SU-DHL-6 (cell line): Measurements from ENCODE around the gene S100P.

Experiments used
- H2AFZ ChIP-seq: fragments of 200-600 bp; sonication (generic); 2 replicates; pipeline ENCODE4 v1.6.1; 2014; ENCODE audit warnings: low read depth, mild to moderate bottlenecking, moderate library complexity, mixed read lengths, antibody characterized with exemption, low read length; ENCODE audit not compliant: severe bottlenecking
- H3F3A ChIP-seq: fragments of 200-600 bp; shearing (Covaris generic); 2 replicates; pipeline ENCODE4 v1.6.0; 2016; ENCODE audit warnings: antibody characterized with exemption, mild to moderate bottlenecking; ENCODE audit not compliant: insufficient read depth
- H3K27ac ChIP-seq: fragments of 200-600 bp; sonication (generic); 2 replicates; pipeline ENCODE4 v1.5.1; 2016; ENCODE audit warnings: low read depth, mild to moderate bottlenecking, low read length, moderate library complexity, mixed read lengths
- H3K27me3 ChIP-seq: fragments of 200-600 bp; sonication (generic), shearing (Covaris generic); 2 replicates; pipeline ENCODE4 v1.6.0; 2014; ENCODE audit warnings: mild to moderate bottlenecking, low read length
- H3K36me3 ChIP-seq: fragments of 200-600 bp; sonication (generic); 2 replicates; pipeline ENCODE4 v1.6.1; 2014; ENCODE audit warnings: mild to moderate bottlenecking, low read length, mixed read lengths
- H3K4me2 ChIP-seq: fragments of 300-600, 200-600 bp; shearing (Covaris generic), sonication (generic); 2 replicates; pipeline ENCODE4 v1.6.0; 2014; ENCODE audit warnings: low read length, low read depth, mild to moderate bottlenecking; ENCODE audit not compliant: poor library complexity, severe bottlenecking
- H3K4me3 ChIP-seq: fragments of 200-600 bp; sonication (generic); 2 replicates; pipeline ENCODE4 v1.5.1; 2014; ENCODE audit warnings: antibody characterized with exemption, low read length, mild to moderate bottlenecking, mixed read lengths; ENCODE audit not compliant: insufficient read depth, poor library complexity, severe bottlenecking
- H3K79me2 ChIP-seq: fragments of 200-600 bp; sonication (generic); 2 replicates; pipeline ENCODE4 v1.6.1; 2014; ENCODE audit warnings: mild to moderate bottlenecking, low read length, moderate library complexity; ENCODE audit not compliant: insufficient read depth
- H3K9ac ChIP-seq: fragments of 200-600 bp; sonication (generic); 2 replicates; pipeline ENCODE4 v1.7.0; 2014; ENCODE audit warnings: mild to moderate bottlenecking, low read length
- H3K9me2 ChIP-seq: fragments of 200-600 bp; sonication (generic); replicated peaks from 2 replicates; pipeline ENCODE4 v1.6.1; 2014; ENCODE audit warnings: low read length; ENCODE audit not compliant: insufficient read depth
- H3K9me3 ChIP-seq: fragments of 200-600 bp; sonication (generic); 2 replicates; pipeline ENCODE4 v1.6.1; 2014; ENCODE audit warnings: low read length, mixed read lengths; ENCODE audit not compliant: insufficient read depth
- H4K20me1 ChIP-seq: fragments of 200-600 bp; sonication (generic); 2 replicates; pipeline ENCODE4 v1.6.1; 2014; ENCODE audit warnings: low read depth, mild to moderate bottlenecking, antibody characterized with exemption, low read length, moderate library complexity, mixed read lengths
- EZH2phosphoT487 ChIP-seq: fragments of 200-600 bp; sonication (generic), shearing (Covaris generic); conservative IDR thresholded peaks from 2 replicates; pipeline ENCODE4 v1.6.1; 2018; ENCODE audit warnings: mild to moderate bottlenecking, antibody characterized with exemption, low read length, moderate library complexity, mixed read lengths
- TF ChIP-seq, protein P1 (sequence below): fragments of 200-600 bp; sonication (generic); IDR thresholded peaks from one replicate; pipeline ENCODE4 v1.5.1; 2017; ENCODE audit warnings: antibody characterized with exemption, mild to moderate bottlenecking, low read length, moderate library complexity; ENCODE audit not compliant: insufficient read depth, poor library complexity, severe bottlenecking

S100P gene

DNA sequence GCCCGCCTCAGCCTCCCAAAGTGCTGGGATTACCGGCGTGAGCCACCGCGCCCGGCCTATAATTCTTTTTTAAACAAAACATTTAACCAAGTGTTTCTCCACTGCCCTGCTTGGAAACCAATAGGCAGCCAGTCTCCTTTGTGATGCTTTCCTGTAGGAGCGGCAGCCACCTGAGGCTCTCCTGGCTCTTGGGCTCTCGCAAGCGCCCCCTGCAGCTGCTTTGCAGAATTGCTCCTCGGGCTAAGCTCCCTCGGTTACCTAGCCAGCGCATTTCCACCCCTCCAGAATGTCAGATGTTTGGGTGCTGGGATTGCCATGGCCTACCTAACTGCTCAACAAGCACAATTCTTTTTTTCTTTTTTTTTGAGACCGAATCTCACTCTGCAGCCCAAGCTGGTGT, 7.7 kb downstream of the S100P start:
- Histone ChIP-seq H3F3A (no peaks in the 10 kb centered on the region), H3K27me3 (no peaks in the 10 kb centered on the region), H3K79me2 (no peaks in the 10 kb centered on the region), H2AFZ (no peak overlapping the region), H3K9me3 (no peaks in the 10 kb centered on the region), H3K9ac (no peak overlapping the region), H4K20me1 (no peaks in the 10 kb centered on the region), H3K36me3 (no peaks in the 10 kb centered on the region), H3K4me2 (no peak overlapping the region), H3K27ac (no peak overlapping the region), H3K9me2 (no peaks in the 10 kb centered on the region), H3K4me3 (no peak overlapping the region)
- TF ChIP-seq, protein P1, sequence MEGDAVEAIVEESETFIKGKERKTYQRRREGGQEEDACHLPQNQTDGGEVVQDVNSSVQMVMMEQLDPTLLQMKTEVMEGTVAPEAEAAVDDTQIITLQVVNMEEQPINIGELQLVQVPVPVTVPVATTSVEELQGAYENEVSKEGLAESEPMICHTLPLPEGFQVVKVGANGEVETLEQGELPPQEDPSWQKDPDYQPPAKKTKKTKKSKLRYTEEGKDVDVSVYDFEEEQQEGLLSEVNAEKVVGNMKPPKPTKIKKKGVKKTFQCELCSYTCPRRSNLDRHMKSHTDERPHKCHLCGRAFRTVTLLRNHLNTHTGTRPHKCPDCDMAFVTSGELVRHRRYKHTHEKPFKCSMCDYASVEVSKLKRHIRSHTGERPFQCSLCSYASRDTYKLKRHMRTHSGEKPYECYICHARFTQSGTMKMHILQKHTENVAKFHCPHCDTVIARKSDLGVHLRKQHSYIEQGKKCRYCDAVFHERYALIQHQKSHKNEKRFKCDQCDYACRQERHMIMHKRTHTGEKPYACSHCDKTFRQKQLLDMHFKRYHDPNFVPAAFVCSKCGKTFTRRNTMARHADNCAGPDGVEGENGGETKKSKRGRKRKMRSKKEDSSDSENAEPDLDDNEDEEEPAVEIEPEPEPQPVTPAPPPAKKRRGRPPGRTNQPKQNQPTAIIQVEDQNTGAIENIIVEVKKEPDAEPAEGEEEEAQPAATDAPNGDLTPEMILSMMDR: no peak
- TF ChIP-seq EZH2phosphoT487: no peak

DNA sequence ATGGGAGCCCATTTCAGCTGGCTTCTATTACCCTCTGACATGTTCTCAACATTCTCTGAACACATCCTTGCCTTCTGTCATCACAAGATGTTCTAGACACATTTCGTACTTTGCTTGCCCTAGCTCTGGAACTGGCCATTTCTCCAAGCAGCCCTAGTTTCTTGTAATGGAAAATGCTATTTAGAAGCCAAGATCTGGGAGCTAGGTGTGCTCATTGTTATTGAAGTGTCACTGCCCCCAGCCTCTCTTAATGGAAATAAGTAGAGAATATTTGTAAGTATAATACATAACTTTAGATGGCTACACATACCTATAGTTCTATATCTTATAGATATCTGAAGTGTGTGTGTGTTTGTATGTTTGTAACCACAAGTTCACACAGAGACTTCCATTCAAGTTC, 9.1 kb downstream of the S100P start:
- Histone ChIP-seq H3K79me2 (peaks cover 3% of the 10 kb centered on the region; the same call in 1 of the 2 replicates), H4K20me1 (no peaks in the 10 kb centered on the region), H3F3A (no peaks in the 10 kb centered on the region), H2AFZ (no peak overlapping the region), H3K9ac (no peak overlapping the region), H3K27ac (no peak overlapping the region), H3K4me2 (no peak overlapping the region), H3K27me3 (no peaks in the 10 kb centered on the region), H3K9me3 (no peaks in the 10 kb centered on the region), H3K9me2 (no peaks in the 10 kb centered on the region), H3K36me3 (no peaks in the 10 kb centered on the region), H3K4me3 (no peak overlapping the region)
- TF ChIP-seq, protein P1: no peak
- TF ChIP-seq EZH2phosphoT487: no peak

DNA sequence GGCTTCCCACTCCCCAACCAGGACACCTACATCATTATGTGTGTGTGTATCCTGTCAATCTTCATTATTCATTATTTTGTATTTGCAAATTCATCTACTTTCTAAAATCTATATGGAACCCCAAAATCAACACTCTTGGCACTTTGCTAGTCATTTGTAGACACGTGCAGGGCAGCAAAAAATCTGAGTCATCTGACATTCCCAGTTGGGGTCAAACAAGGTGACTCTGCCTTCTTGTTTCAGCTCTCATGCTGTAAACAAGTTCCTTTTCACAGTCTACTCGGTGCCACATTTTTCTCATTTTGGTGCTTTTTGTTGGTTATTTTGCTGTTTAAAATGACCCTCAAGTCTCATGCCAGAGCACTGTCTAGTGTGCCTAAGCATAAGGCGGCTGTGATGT, 10.1 kb downstream of the S100P start:
- H4K20me1 ChIP-seq: no peaks in the 10 kb centered on the region
- no peaks in the 10 kb centered on the region for H3K9me2 ChIP-seq
- no peaks in the 10 kb centered on the region for H3F3A ChIP-seq
- no peak overlapping the region for H3K4me3 ChIP-seq
- no peaks in the 10 kb centered on the region for H3K27me3 ChIP-seq
- H3K9ac ChIP-seq: no peak overlapping the region
- peaks cover 13% of the 10 kb centered on the region; the same call in 1 of the 2 replicates for H3K79me2 ChIP-seq
- H3K4me2 ChIP-seq: no peak overlapping the region
- H3K9me3 ChIP-seq: no peaks in the 10 kb centered on the region
- peaks cover 8% of the 10 kb centered on the region; the same call in 1 of the 2 replicates for H3K36me3 ChIP-seq
- H2AFZ ChIP-seq: no peak overlapping the region
- TF ChIP-seq, protein P1: no peak
- TF ChIP-seq EZH2phosphoT487: no peak
- H3K27ac ChIP-seq: no peak overlapping the region

DNA sequence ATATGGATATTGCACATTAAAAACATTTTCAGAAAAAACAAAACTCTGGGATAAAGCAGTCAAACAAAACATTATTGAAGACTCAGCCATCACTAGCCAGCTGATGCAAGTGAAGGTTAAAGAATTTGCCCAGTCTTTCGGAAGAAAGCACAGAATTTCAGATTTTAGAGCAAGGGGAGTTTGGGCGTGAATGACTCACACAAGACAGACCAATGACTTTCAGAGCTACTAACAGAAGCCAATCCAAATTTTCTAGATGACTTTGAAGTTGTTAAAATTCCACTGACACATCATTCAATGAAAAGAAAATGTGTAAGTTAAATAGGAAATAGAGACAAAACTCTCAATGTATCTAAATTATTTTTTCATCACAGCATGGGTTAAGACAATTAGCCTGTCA, 12.0 kb downstream of the S100P start:
- no peaks in the 10 kb centered on the region for H3K27me3 ChIP-seq
- no peaks in the 10 kb centered on the region for H3K9me2 ChIP-seq
- H3K27ac ChIP-seq: no peak overlapping the region
- TF ChIP-seq, protein P1: no peak
- no peak for TF ChIP-seq EZH2phosphoT487
- no peak overlapping the region for H3K4me2 ChIP-seq
- H3K79me2 ChIP-seq: peaks cover 17% of the 10 kb centered on the region; the same call in 1 of the 2 replicates
- no peak overlapping the region for H2AFZ ChIP-seq
- H3F3A ChIP-seq: 0 out of 2 replicates have a peak, but pooled peaks cover 5% of the 10 kb centered on the region
- no peaks in the 10 kb centered on the region; the same call in 1 of the 2 replicates for H3K9me3 ChIP-seq
- H3K9ac ChIP-seq: no peak overlapping the region
- no peaks in the 10 kb centered on the region for H4K20me1 ChIP-seq
- H3K36me3 ChIP-seq: peaks cover 8% of the 10 kb centered on the region; the same call in 1 of the 2 replicates
- H3K4me3 ChIP-seq: no peak overlapping the region
